Kidney epithelial cell (primary cell): ENCODE measurements around the gene AANAT. TPM values are rescaled to one million over a fixed set of nuclear protein-coding genes. Genes with fewer than 3 reads are reported as not detected.

Experiments used
- DNase-seq: peaks from one replicate; pipeline ENCODE4 v3.0.0-alpha.2; 2010; ENCODE audit warnings: low read depth
- H3K27me3 ChIP-seq: 2 replicates; pipeline ENCODE4 v1.6.0; 2011; ENCODE audit warnings: low read length; ENCODE audit not compliant: control insufficient read depth, insufficient read depth
- H3K36me3 ChIP-seq: 2 replicates; pipeline ENCODE4 v1.5.1; 2011; ENCODE audit warnings: low read length; ENCODE audit not compliant: control insufficient read depth, insufficient read depth
- H3K4me3 ChIP-seq: 2 replicates; pipeline ENCODE4 v1.5.1; 2011; ENCODE audit warnings: low read depth, mild to moderate bottlenecking, control low read depth, low read length
- total RNA-seq: library from RNA; depleted of rRNA; stranded (reverse); fragments of >200 nt; gene quantifications from 2 replicates; pipeline ENCODE4 v1.2.3, GENCODE V29; 2015
- TF ChIP-seq, protein P1 (sequence below): IDR thresholded peaks from 2 replicates; pipeline ENCODE4 v1.5.1; 2011; ENCODE audit warnings: mild to moderate bottlenecking, moderate library complexity, low read length, control low read depth, inconsistent platforms; ENCODE audit not compliant: insufficient read depth, poor library complexity, severe bottlenecking

AANAT gene
- total RNA-seq, 1 donor from 2014 or later = not detected

DNA sequence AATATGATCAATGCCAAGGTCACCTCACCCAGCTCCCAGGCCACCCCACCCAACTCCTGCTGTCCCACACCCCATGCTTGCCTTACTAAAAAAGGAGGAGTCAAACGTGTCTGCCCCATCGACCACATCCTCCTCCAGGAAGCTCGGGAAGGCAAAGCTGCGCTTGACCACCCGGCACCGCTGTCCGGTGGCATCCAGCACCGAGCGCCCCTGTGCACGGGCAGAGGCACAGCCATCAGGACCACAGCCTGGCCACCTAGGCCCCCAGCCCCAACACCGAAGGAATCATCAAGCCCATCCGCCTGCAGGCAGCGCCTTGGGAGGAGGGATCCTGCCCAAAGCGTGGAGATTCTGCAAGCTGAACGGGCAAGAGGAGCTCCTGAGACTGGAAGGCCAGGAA lies 10.2 kb downstream of the AANAT start:
- TF ChIP-seq, protein P1, sequence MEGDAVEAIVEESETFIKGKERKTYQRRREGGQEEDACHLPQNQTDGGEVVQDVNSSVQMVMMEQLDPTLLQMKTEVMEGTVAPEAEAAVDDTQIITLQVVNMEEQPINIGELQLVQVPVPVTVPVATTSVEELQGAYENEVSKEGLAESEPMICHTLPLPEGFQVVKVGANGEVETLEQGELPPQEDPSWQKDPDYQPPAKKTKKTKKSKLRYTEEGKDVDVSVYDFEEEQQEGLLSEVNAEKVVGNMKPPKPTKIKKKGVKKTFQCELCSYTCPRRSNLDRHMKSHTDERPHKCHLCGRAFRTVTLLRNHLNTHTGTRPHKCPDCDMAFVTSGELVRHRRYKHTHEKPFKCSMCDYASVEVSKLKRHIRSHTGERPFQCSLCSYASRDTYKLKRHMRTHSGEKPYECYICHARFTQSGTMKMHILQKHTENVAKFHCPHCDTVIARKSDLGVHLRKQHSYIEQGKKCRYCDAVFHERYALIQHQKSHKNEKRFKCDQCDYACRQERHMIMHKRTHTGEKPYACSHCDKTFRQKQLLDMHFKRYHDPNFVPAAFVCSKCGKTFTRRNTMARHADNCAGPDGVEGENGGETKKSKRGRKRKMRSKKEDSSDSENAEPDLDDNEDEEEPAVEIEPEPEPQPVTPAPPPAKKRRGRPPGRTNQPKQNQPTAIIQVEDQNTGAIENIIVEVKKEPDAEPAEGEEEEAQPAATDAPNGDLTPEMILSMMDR = no peak
- H3K4me3 ChIP-seq = no peak overlapping the region
- no peaks in the 10 kb centered on the region for H3K27me3 ChIP-seq
- H3K36me3 ChIP-seq = peaks cover 2% of the 10 kb centered on the region
- DNase-seq = no peak

DNA sequence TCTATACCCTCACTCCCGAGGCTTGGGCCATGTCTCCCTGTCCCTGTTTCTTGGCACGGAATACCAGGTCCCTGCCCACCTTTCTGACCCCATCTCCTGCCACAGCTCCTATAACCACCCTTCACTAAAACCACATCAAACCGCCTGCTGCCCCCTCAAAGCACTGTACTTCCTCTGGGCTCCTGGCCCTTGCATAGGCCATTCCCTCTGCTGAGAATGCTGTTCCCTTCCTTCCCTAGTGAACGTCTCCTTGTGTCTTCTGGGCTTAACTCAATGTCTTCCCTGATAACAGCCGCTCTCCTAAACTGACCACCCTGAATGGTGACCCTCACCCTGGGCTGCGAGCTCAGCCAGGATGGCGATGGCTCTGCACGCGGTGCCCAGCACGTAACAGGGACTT lies 10.7 kb downstream of the AANAT start:
- TF ChIP-seq, protein P1 = no peak
- Histone ChIP-seq H3K4me3 (no peak overlapping the region), H3K36me3 (peaks cover 2% of the 10 kb centered on the region), H3K27me3 (no peaks in the 10 kb centered on the region)
- no peak for DNase-seq

DNA sequence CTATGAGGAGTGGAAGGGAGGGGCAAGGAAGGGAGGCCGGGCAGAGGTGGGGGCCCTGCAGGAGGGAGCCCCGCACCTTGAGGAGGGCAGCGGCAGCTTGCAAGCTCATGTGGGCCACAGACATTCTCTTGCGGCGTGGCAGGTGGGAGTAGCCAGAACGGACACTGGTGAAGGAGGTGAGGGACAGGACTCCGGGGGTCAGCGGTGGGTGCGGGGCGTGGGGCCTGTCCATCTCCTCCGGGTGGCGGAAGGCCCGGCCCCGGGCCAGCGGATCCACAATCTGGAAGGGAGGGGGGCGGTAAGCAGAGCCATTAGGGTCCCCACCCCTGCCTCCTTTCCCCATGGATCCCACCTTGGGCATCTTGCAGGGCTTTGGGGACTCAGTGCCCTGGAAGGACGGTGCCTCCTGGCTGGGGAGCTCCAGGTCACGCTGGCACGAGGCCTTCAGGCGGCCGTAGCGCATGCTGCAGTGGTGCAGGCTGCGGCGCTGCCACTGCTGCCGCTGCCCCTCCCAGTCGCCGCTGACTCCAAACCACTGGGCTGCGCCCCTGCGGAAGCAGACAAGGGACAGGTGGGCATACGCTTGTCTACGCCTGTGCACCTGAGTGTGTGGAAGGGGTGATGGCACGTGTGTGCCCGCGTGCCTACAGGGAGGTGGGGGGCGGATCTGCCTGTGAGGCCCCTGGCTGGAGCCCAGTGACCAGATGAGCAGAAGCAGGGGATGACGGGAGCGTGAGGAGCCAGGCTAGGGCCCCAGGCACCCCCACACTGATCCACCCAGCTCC lies 11.5 kb downstream of the AANAT start:
- TF ChIP-seq, protein P1 = no peak
- Histone ChIP-seq H3K4me3 (no peak overlapping the region), H3K36me3 (peaks cover 2% of the 10 kb centered on the region), H3K27me3 (no peaks in the 10 kb centered on the region)
- no peak for DNase-seq

DNA sequence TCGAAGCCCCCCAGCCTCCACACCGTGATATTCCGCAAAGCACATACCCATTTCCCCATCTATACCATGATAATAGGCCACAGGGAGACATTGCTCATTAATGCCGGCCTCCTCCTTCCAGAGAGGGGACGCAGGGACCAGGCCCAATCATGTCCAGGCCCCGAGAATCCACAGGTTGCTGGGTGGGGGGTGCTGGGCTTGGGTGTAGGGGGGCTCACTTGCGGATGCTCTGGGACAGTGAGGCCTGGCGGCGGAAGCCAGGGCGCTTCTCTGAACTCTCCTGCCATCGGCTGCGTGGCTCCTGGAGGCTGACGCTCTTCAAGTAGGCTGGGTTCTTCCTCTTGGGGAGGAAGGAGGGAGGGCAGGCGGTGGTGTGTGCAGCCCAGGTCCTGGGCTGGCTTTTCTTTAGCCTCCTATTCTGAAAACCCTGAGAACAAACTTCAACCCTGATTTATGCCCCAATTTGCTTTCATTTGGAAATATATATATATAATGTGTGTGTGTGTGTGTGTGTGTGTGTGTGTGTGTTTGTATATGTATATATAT lies 12.2 kb downstream of the AANAT start:
- no peaks in the 10 kb centered on the region for H3K27me3 ChIP-seq
- H3K36me3 ChIP-seq = peaks cover 2% of the 10 kb centered on the region
- DNase-seq = no peak

DNA sequence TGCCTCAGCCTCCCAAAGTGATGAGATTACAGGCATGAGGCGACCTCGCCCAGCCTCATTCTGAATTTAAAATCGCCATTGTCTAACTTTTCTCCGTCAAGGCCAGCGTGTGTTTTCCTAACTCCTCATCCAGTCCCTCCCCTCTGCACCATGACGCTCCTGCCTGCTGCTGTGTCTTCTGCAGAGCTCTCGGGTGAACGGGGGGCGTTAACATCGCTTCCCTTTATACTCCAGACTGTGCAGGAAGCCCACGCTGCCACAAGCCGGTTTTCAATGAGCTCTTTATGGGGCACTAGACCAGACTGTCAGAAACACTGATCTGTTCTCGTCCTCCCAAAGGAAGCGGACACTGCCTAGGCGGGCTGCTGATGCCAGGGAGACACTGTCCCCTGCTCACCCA lies 13.2 kb downstream of the AANAT start:
- DNase-seq = no peak

More for the DNA sequence above, 12.2 kb downstream of the AANAT start:
- TF ChIP-seq, protein P1 = no peak
- no peak overlapping the region for H3K4me3 ChIP-seq

More for the DNA sequence above, 13.2 kb downstream of the AANAT start:
- Histone ChIP-seq H3K4me3 (no peak overlapping the region), H3K36me3 (peaks cover 2% of the 10 kb centered on the region), H3K27me3 (no peaks in the 10 kb centered on the region)
- TF ChIP-seq, protein P1 = no peak
